GM12878 (cell line): ENCODE measurements around the gene RELT.

Source experiments
- EP300 ChIP-seq, 2 experiments: fragments of 150-350 bp in 1 of 2; IDR thresholded peaks; 2 replicates each; pipeline ENCODE4 v1.6.1; 2011 to 2012; ENCODE audit warnings: low read depth in 2 of 2, low read length in 2 of 2, borderline replicate concordance in 1 of 2, improper control_type of control experiment in 1 of 2, inconsistent platforms in 1 of 2; ENCODE audit not compliant: control insufficient read depth in 1 of 2
- POLR2A ChIP-seq: IDR thresholded peaks from 2 replicates; pipeline ENCODE4 v1.6.1; 2011; ENCODE audit warnings: low read depth, mild to moderate bottlenecking, low read length
- SIX5 ChIP-seq: IDR thresholded peaks from 2 replicates; pipeline ENCODE4 v1.6.1; 2011; ENCODE audit warnings: mild to moderate bottlenecking, low read depth, low read length, moderate library complexity; ENCODE audit not compliant: severe bottlenecking

DNA sequence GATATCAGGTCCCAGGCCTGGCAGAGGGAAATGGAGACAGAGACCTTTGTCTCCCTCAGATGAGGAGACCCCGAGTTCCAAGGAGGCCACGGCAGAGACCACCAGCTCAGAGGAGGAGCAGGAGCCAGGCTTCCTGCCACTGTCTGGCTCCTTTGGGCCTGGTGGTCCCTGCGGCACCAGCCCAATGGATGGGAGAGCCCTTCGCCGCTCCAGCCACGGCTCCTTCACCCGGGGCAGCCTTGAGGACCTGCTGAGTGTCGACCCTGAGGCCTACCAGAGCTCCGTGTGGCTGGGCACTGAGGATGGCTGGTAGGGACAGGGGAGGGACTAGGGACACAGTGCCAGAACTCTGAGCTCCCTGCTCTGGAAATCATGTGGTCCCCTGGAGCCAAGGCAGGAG, 13.1 kb upstream of the RELT start:
- TF ChIP-seq EP300 (IDR thresholded peaks at IDR 0.05; ENCODE audit: borderline replicate concordance in 1 of 2, control insufficient read depth in 1 of 2, low read depth in 2 of 2, low read length in 2 of 2) (no peak), SIX5 (no peak), POLR2A (no peak)
